ENCODE data around the gene FRMD4A.
"Not testable (repeated sequence)": the region's sequence is repeated elsewhere in the genome, so short reads cannot be mapped to it uniquely, and the experiment has no call there.

Gene FRMD4A

GRCh38 chr10:13970236-13970956, 360.3 kb downstream of the FRMD4A start:
- DNase-seq = no peak

DNA sequence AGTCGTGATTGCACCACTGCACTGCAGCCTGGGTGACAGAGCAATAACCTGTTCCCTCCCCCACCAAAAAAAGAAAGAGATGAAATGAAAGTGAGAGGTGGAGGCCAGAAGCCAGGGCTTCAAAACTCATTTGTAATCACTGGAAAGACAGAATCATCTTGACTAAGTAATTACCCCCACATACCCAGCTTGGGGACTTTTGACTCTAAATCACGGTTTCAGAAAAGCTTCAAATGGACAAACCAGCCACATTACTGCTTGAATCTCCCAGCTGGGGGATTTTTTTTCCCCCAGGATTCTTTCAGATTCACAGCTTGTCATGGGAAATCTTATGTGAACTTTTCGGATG, 361.0 kb downstream of the FRMD4A start:
- DNase-seq = no peak

- DNase-seq = no peak
Measured at GRCh38 chr10:13969118-13969791, 361.5 kb downstream of the FRMD4A start.

DNA sequence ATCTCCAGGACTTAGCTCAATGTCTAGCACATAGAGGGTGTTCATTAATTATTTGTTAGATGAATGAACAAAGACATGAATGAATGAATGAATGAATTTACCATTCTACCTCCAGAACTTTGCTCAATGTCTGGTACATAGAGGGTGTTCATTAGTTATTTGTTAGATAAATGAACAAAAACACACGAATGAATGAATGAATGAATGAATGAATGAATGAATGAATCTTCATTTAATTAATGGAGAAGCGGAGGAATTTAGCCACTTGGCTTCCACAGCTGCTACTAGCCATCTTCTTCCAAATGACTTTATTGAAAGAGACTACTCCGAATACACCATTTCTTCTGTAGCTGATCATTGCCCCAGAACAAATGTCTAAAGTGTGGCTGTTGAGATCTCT, 368.9 kb downstream of the FRMD4A start:
- no peak for DNase-seq

DNA sequence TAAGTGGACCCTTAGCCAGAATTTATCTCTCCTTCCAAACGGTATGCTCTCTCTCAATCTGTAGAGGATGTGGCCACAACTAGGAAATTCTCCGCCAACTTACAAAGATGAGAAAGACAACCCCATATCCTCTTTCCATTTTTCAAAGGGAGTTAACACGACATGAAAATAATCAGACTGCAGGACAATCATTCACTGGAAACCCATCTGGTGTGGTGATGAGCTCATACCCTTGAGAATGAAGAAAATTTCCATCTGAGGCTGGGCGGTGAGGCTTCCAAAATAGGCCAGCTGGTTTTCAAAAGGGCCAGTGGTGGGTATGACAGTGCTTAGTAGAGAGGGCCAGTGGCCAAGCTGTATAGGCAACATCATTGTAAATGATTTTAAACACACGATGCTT, 369.6 kb downstream of the FRMD4A start:
- DNase-seq = no peak

DNA sequence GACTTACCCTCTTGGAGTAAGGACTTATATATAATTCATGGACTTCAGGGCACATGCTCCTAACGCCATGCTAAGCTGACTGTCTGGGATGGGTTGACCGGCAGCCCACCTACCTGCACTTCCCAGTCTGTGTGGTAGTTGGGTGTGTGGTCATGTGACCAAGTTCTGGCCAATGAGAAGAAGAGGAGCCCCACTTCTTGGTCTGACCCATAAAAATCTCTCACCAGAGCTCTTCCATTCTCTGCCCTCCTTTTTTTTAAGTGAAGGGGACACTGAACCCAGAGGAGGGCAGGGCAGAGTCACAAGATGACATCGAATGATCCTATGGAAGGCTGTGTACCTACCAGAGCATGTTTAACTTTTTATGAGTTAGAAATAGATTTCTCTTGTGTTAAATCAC, 370.1 kb downstream of the FRMD4A start:
- no peak for DNase-seq

- DNase-seq = no peak
Measured at GRCh38 chr10:13959443-13960359, 371.0 kb downstream of the FRMD4A start.

DNA sequence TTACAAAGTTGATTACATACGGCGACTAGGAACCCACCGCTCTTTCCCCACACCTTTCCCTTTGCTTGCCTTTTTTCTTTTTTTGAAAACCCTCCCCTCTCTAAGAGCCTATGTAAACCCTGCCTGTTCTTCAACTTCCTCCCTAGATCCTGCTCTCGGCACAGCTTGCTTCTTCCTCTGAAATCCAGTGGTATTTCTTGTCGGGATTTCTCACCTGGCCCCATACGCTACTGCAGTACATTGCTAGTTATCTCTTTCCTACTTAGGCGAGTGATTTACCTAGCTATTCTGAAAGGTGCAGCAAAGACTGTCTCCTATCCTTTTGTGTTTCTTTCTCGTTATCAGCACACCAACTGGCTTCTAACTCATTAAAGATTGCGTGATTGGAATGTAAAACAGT, 372.9 kb downstream of the FRMD4A start:
- no peak for DNase-seq

DNA sequence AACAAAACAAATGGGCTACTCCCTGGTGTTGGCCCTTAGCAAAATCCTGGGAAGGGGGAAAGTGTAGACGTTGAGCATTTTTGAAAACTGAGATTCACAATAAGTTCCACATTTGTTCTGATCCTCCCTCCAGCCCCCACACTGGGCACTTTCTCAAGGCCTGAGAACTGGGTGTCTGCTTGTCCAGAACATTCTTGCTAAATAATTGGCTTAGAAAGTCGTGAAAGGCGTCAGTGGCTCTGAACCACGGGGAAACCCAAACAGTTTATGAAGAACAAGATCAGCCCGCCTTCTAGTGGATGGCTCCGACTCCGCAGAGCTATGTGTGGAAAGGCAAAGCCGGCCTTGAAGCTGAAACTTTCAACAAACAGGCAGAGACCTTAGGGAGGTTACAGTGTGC, 373.9 kb downstream of the FRMD4A start:
- DNase-seq = no peak

DNA sequence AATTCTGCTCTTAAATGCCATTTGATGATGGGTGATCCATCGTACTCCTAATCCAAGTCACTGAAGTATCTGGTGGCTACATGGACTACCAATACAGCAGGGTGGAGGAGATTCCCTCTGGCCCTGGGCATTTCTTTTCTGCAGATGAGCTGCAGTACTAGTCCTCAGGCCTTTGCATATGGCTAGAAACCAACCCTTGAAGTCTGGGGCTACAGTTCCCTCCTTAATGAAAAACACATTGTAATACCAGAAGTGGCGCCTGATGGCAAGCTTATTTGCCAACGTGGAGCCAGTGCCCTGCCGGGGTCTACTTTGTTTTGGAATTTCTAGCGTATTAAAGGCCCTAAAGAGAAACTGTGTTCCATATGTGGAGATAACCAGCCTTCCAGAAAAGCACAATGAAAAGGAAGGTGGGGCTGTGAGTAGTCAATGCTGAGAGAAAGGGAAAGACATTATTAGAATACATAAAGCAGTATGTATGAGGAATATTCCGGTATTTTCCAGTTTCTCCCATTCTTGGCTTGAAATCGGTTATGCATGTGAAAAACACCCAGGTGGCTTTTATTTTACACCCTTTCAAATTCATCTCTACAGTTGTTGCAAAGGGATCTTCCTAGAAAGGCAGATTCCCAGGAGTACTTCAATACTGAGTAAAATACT, 375.2 kb downstream of the FRMD4A start:
- no peak for DNase-seq

DNA sequence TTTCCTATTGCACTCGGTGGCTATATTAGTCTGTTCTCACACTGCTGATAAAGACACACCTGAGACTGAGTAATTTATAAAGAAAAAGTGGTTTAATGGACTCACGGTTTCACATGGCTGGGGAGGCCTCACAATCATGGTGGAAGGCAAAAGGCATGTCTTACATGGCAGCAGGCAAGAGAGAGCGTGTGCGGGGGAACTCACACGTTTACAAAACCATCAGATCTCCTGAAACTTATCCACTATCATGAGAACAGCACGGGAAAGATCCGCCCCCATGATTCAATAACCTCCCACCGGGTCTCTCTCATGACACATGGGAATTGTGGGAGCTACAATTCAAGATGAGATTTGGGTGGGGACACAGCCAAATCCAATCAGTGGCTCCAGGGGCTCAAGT, 376.5 kb downstream of the FRMD4A start:
- not testable (repeated sequence) for DNase-seq

GRCh38 chr10:13953371-13953770, 377.4 kb downstream of the FRMD4A start:
- DNase-seq = no peak

DNA sequence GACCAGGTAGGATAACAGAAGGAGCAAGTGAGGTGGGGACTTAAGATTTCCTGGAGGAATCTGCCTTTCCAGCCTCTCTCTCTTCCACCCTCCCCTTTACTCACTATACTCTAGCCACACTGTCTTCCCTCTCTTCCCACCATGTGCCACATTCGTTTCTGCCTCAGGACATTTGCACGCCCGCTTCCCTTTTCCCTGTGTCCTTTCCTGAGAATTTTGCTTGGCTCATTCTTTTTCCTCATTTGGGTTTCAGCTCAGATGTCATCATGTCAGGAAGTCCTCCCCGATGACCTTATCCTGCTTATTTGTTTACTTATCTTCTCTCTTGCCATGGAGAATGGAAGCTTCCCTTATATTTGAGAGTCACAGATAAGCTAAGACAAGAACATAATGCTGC, 380.2 kb downstream of the FRMD4A start:
- no peak for DNase-seq

DNA sequence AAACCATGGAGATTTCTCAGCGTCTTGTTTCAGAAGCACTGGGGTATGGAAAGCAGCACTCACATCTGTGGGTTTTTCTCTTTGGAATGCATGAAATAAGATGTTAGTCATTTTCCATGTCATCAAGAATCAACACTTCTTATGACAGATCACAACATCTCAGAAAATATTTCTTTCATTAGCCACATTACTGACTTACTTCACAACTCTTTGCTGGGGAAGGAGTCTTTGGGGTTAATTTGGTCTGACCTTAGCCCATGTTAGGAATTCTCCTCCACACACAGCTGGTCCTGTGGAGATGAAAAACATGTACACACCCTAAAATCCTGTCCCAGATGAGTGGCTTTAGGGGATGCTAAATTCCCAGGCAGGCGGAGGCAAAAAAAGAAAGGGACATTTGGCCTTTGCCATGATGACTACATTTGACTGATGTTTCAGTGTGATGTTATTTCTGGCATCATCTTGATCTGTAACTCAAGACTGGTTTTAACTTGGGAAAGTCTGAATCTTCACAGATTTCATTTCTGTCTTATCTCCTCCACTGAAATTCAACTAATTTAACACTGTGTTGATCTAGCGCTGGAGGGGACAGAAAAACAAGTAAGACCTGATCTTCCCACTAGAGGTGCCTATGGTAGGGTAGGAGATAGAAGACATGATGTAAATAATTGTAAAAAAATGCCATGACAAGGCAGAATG, 380.7 kb downstream of the FRMD4A start:
- no peak for DNase-seq

DNA sequence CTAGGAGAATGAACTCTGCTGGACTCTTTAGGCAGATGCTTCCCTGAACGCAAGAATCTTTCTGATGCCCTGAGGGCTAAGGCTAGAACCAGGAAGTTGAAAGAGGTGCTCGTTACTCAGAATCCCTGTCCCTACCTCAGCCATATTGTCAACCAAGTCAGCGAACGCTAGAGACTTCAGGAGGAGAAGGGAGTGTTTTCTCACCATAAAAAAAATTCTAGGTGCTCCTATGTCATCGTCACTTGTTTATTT, 384.6 kb downstream of the FRMD4A start:
- no peak for DNase-seq

- DNase-seq = no peak
Measured at GRCh38 chr10:13945390-13946208, 385.1 kb downstream of the FRMD4A start.

GRCh38 chr10:13944823-13945222, 385.9 kb downstream of the FRMD4A start:
- no peak for DNase-seq

- no peak for DNase-seq
Measured at GRCh38 chr10:13943735-13944398, 386.9 kb downstream of the FRMD4A start.

GRCh38 chr10:13942035-13942434, 388.7 kb downstream of the FRMD4A start:
- DNase-seq = no peak

DNA sequence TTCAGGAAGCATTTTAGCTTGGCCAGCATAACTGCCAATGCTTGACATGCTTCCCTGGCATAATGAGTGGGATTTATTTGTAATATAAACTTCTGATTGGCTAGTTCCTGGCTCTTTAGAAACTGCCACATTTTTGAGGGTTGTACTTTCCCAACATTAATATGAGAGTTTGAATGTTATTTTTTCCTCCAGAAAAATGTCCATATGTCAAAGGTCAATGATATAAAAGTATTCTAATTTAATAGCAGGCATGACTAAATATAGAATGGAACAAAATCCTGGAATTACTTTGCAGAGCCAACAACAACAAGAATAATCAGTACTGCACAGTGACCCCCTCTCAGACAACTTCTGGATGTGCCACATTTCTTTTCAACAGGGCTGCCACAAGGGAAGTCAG, 391.3 kb downstream of the FRMD4A start:
- DNase-seq = no peak

- DNase-seq = no peak
Measured at GRCh38 chr10:13938950-13939349, 391.8 kb downstream of the FRMD4A start.

Data from CD4-positive, alpha-beta T cell treated with Interleukin-17A for 4 hours (primary cell).